HepG2 (cell line): ENCODE results near the gene CCT5. TPM values are rescaled to one million over a fixed set of nuclear protein-coding genes. Genes with fewer than 3 reads are reported as not detected.

Experiments used
- BRD4 ChIP-seq: sonication (generic); formaldehyde crosslinking; IDR thresholded peaks from 2 replicates; pipeline ENCODE4 v1.4.0; 2020; ENCODE audit warnings: missing genetic modification reagents
- CBFB ChIP-seq: sonication (generic); formaldehyde crosslinking; IDR thresholded peaks from 2 replicates; pipeline ENCODE4 v1.4.0; 2020; ENCODE audit warnings: missing genetic modification reagents
- CBX2 ChIP-seq, 2 experiments: fragments of 200-600 bp in 1 of 2; sonication (generic); formaldehyde crosslinking in 1 of 2; IDR thresholded peaks; 2 replicates each; pipeline versions ENCODE4 v1.7.0 to v1.8.1; 2018 to 2022; ENCODE audit warnings: low read depth in 2 of 2, low read length in 1 of 2, mild to moderate bottlenecking in 1 of 2, missing genetic modification reagents in 1 of 2
- EHMT2 ChIP-seq: fragments of 200-600 bp; sonication (generic); IDR thresholded peaks from 2 replicates; pipeline ENCODE4 v1.7.0; 2017; ENCODE audit warnings: antibody characterized with exemption, low read depth, low read length, borderline replicate concordance
- NFYC ChIP-seq: IDR thresholded peaks from 2 replicates; pipeline ENCODE4 v1.6.1; 2016; ENCODE audit warnings: missing genetic modification reagents, missing compliant biosample characterization
- RFX1 ChIP-seq: fragments of 450-650 bp; IDR thresholded peaks from 2 replicates; pipeline ENCODE4 v1.6.1; 2017
- SNRNP70 ChIP-seq: fragments of 200-400 bp; formaldehyde crosslinking; IDR thresholded peaks from 2 replicates; pipeline ENCODE4 v1.6.1; 2017; ENCODE audit warnings: mild to moderate bottlenecking, low read depth, low read length, moderate library complexity
- SRF ChIP-seq: IDR thresholded peaks from 2 replicates; pipeline ENCODE4 v1.6.1; 2011; ENCODE audit warnings: mild to moderate bottlenecking, low read depth, low read length, moderate library complexity
- SRSF1 ChIP-seq: fragments of 200-400 bp; formaldehyde crosslinking; optimal IDR thresholded peaks from 2 replicates; pipeline ENCODE3; 2017; ENCODE audit warnings: mild to moderate bottlenecking, low read depth, low read length, moderate library complexity
- TBP ChIP-seq: sonication (generic); formaldehyde crosslinking; IDR thresholded peaks from 2 replicates; pipeline ENCODE4 v1.5.0; 2020; ENCODE audit warnings: missing genetic modification reagents
- ZNF138 ChIP-seq: sonication (generic); formaldehyde crosslinking; IDR thresholded peaks from 2 replicates; pipeline ENCODE4 v1.5.0; 2020; ENCODE audit warnings: mild to moderate bottlenecking, low read depth, missing genetic modification reagents
- ZNF274 ChIP-seq: sonication (generic); formaldehyde crosslinking; IDR thresholded peaks from 2 replicates; pipeline ENCODE4 v1.5.1; 2020; ENCODE audit warnings: mild to moderate bottlenecking, missing genetic modification reagents
- ZNF564 ChIP-seq: sonication (generic); formaldehyde crosslinking; IDR thresholded peaks from 2 replicates; pipeline ENCODE4 v1.8.1; 2023; ENCODE audit warnings: mild to moderate bottlenecking, missing genetic modification reagents
- ZNF616 ChIP-seq: sonication (generic); formaldehyde crosslinking; IDR thresholded peaks from 2 replicates; pipeline ENCODE4 v1.5.0; 2020; ENCODE audit warnings: low read depth, mild to moderate bottlenecking, missing genetic modification reagents
- ZNF746 ChIP-seq: sonication (generic); formaldehyde crosslinking; IDR thresholded peaks from 2 replicates; pipeline ENCODE4 v1.8.0; 2022; ENCODE audit warnings: mild to moderate bottlenecking, missing genetic modification reagents
- ZNF839 ChIP-seq: sonication (generic); formaldehyde crosslinking; IDR thresholded peaks from 2 replicates; pipeline ENCODE4 v1.4.0; 2020; ENCODE audit warnings: missing genetic modification reagents, mild to moderate bottlenecking, borderline replicate concordance
- ZNF841 ChIP-seq: sonication (generic); formaldehyde crosslinking; IDR thresholded peaks from 2 replicates; pipeline ENCODE4 v1.8.1; 2023; ENCODE audit warnings: missing genetic modification reagents, borderline replicate concordance
- ZZZ3 ChIP-seq: sonication (generic); formaldehyde crosslinking; IDR thresholded peaks from 2 replicates; pipeline ENCODE4 v1.4.0; 2020; ENCODE audit warnings: missing genetic modification reagents, mild to moderate bottlenecking, borderline replicate concordance
- polyA plus RNA-seq, 8 experiments: library from polyadenylated mRNA; depleted of rRNA in 3 of 8; stranded (reverse) in 7 of 8; unstranded in 1 of 8; fragments of >200 nt; fragmentation: Illumina TruSeq in 4 of 8; extraction: Trizol in 4 of 8; gene quantifications; 2 replicates each; pipeline versions ENCODE4 v1.2.1 to v1.2.3, GENCODE V29; 2011 to 2016; ENCODE audit warnings: low read depth in 4 of 8, missing spikeins in 1 of 8, mixed read lengths in 1 of 8; ENCODE audit not compliant: insufficient read depth in 1 of 8
- total RNA-seq, 5 experiments: library from RNA; depleted of rRNA; stranded (reverse); fragments of >200 nt; fragmentation: Illumina TruSeq; extraction: Trizol; gene quantifications; 2 replicates each; pipeline ENCODE4 v1.2.3, GENCODE V29; 2016; ENCODE audit warnings: low read depth in 1 of 5
- TF ChIP-seq, protein P1 (sequence below): sonication (generic); formaldehyde crosslinking; IDR thresholded peaks from 2 replicates; pipeline ENCODE4 v1.5.0; 2020; ENCODE audit warnings: missing genetic modification reagents
- TF ChIP-seq, protein P2 (sequence below): sonication (generic); formaldehyde crosslinking; IDR thresholded peaks from 2 replicates; pipeline ENCODE4 v1.4.0; 2020; ENCODE audit warnings: missing genetic modification reagents, mild to moderate bottlenecking, borderline replicate concordance
- TF ChIP-seq, protein P3 (sequence below): sonication (generic); formaldehyde crosslinking; IDR thresholded peaks from 2 replicates; pipeline ENCODE4 v1.8.0; 2022; ENCODE audit warnings: missing genetic modification reagents, mild to moderate bottlenecking, moderate library complexity, borderline replicate concordance
- TF ChIP-seq, protein P4 (sequence below): sonication (generic); formaldehyde crosslinking; IDR thresholded peaks from 2 replicates; pipeline ENCODE4 v1.8.0; 2022; ENCODE audit warnings: missing genetic modification reagents, low read depth, mild to moderate bottlenecking, borderline replicate concordance

Gene CCT5
- total and polyA plus RNA-seq, 2 of the 13 experiments (the other 11 are each of a cell fraction or from before 2014, with no cell fraction given), result 319 to 708 TPM

DNA sequence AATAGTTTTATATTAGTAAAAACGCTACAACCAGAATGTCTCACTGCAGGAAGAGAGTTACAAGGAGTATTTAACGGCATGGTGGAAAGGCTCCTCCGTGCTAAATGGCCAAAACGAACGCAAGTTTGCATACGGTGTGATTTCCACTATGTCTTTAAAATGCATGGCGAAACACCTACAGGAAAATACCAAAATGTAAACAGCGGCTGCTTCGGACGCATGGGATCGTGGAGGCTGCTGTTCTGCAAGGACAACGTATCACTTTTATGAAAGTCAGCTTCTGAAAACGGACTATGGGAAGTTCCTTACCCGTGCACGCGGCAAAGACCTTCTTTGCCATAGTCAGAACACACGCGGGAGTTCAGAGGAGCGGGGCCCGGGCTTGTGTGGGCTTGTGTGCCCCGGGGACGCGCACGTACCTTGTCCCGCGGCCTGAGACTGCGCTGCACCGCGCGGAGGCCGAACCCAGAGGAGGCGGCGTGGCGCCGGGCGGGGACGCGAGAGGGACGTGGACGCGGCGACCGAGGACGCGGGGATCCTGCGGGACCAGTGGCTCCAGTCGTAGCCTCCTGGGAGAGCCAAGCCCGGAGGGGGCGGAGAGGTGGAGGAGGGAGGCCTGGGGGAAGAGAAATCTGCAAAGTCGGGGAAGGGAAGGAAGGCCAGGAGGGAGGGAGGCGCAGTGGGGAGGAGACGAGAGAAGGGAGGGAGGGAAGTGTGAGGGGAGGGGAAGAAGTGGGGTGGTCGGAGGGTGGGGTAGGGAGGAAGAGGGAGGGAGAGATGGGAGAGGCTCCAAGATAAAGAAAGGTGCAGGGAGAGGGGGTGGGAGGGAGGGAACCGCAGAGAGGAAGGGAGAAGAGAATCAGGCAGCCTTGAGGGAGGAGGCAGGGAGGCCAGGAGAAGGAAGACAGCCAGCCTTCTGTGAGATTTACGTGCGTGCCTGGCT lies 57.4 kb downstream of the CCT5 start, which contains the start of gene CMBL (continued):
- TF ChIP-seq ZNF274, result peak; percentile 72; the same call in 1 of the 2 replicates
- TF ChIP-seq ZNF564 (CRISPR knock-in tag), result 0 out of 2 replicates have a peak, but pooled peaks have one; percentile 51
- TF ChIP-seq EHMT2, result no peak
- TF ChIP-seq, protein P1, sequence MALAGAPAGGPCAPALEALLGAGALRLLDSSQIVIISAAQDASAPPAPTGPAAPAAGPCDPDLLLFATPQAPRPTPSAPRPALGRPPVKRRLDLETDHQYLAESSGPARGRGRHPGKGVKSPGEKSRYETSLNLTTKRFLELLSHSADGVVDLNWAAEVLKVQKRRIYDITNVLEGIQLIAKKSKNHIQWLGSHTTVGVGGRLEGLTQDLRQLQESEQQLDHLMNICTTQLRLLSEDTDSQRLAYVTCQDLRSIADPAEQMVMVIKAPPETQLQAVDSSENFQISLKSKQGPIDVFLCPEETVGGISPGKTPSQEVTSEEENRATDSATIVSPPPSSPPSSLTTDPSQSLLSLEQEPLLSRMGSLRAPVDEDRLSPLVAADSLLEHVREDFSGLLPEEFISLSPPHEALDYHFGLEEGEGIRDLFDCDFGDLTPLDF, result no peak
- TF ChIP-seq SRF, result no peak
- TF ChIP-seq ZNF746 (CRISPR knock-in tag), result peak; percentile 84; the same call in 1 of the 2 replicates
- peak; percentile 42; the same call in 1 of the 2 replicates for TF ChIP-seq ZNF616 (CRISPR knock-in tag)
- TF ChIP-seq ZNF138 (CRISPR knock-in tag), result no peak
- TF ChIP-seq CBX2 (IDR thresholded peaks at IDR 0.05; ENCODE audit: low read depth, low read length), result no peak
- no peak for TF ChIP-seq CBX2 (CRISPR knock-in tag; IDR thresholded peaks at IDR 0.05; ENCODE audit: low read depth)
- TF ChIP-seq ZZZ3, result no peak
- TF ChIP-seq, protein P2, sequence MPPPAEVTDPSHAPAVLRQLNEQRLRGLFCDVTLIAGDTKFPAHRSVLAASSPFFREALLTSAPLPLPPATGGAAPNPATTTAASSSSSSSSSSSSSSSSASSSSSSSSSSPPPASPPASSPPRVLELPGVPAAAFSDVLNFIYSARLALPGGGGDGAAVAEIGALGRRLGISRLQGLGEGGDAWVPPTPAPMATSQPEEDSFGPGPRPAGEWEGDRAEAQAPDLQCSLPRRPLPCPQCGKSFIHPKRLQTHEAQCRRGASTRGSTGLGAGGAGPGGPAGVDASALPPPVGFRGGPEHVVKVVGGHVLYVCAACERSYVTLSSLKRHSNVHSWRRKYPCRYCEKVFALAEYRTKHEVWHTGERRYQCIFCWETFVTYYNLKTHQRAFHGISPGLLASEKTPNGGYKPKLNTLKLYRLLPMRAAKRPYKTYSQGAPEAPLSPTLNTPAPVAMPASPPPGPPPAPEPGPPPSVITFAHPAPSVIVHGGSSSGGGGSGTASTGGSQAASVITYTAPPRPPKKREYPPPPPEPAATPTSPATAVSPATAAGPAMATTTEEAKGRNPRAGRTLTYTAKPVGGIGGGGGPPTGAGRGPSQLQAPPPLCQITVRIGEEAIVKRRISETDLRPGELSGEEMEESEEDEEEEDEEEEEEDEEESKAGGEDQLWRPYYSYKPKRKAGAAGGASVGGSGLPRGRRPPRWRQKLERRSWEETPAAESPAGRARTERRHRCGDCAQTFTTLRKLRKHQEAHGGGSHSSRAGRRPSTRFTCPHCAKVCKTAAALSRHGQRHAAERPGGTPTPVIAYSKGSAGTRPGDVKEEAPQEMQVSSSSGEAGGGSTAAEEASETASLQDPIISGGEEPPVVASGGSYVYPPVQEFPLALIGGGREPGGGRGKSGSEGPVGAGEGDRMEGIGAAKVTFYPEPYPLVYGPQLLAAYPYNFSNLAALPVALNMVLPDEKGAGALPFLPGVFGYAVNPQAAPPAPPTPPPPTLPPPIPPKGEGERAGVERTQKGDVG (CRISPR knock-in tag), result peak; percentile 70; the same call in 1 of the 2 replicates
- TF ChIP-seq NFYC (CRISPR knock-in tag), result no peak
- TF ChIP-seq SRSF1, result no peak
- TF ChIP-seq BRD4 (CRISPR knock-in tag), result peak; percentile 90
- TF ChIP-seq ZNF839 (CRISPR knock-in tag), result no peak
- no peak for TF ChIP-seq CBFB (CRISPR knock-in tag)
- TF ChIP-seq, protein P3, sequence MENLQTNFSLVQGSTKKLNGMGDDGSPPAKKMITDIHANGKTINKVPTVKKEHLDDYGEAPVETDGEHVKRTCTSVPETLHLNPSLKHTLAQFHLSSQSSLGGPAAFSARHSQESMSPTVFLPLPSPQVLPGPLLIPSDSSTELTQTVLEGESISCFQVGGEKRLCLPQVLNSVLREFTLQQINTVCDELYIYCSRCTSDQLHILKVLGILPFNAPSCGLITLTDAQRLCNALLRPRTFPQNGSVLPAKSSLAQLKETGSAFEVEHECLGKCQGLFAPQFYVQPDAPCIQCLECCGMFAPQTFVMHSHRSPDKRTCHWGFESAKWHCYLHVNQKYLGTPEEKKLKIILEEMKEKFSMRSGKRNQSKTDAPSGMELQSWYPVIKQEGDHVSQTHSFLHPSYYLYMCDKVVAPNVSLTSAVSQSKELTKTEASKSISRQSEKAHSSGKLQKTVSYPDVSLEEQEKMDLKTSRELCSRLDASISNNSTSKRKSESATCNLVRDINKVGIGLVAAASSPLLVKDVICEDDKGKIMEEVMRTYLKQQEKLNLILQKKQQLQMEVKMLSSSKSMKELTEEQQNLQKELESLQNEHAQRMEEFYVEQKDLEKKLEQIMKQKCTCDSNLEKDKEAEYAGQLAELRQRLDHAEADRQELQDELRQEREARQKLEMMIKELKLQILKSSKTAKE (CRISPR knock-in tag), result 0 out of 2 replicates have a peak, but pooled peaks have one; percentile 17
- TF ChIP-seq TBP (CRISPR knock-in tag), result no peak
- TF ChIP-seq, protein P4, sequence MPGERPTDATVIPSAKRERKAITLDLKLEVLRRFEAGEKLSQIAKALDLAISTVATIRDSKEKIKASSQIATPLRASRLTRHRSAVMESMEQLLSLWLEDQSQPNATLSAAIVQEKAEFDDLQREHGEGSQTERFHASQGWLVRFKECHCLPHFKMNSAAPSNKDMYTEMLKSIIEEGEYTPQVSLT (CRISPR knock-in tag), result no peak
- no peak for TF ChIP-seq RFX1
- no peak for TF ChIP-seq ZNF841 (CRISPR knock-in tag)
- TF ChIP-seq SNRNP70, result no peak
